ENCODE results near the gene TBC1D7. TPM values are rescaled to one million over a fixed set of nuclear protein-coding genes. Genes with fewer than 3 reads are reported as not detected.

The TBC1D7 gene
- total and polyA plus RNA-seq, 2 donors (not counting 1 experiment from before 2014, with no cell fraction given) = 21.5 to 22.3 TPM

- no peak for ATAC-seq (ENCODE audit: low read depth)
- Histone ChIP-seq H3K27me3 (replicated peaks in 1 of 4; ENCODE audit: control extremely low read depth in 1 of 4, control insufficient read depth in 3 of 4, insufficient read depth in 4 of 4, low read length in 3 of 4) (no peaks in the 10 kb centered on the region), H4K20me1 (ENCODE audit: control insufficient read depth, insufficient read depth, low read length, poor library complexity, severe bottlenecking) (no peaks in the 10 kb centered on the region), H3K9me3 (ENCODE audit: control extremely low read depth in 1 of 3, control insufficient read depth in 2 of 3, insufficient read depth in 1 of 3, low read length in 2 of 3) (no peaks in the 10 kb centered on the region), H3K27ac (ENCODE audit: low read length in 2 of 2) (no peak overlapping the region), H2AFZ (ENCODE audit: insufficient read depth, low read depth, low read length, poor library complexity, severe bottlenecking) (no peak overlapping the region), H3K4me1 (ENCODE audit: control insufficient read depth in 2 of 2, insufficient read depth in 2 of 2, low read length in 2 of 2) (no peaks in the 10 kb centered on the region), H3K79me2 (ENCODE audit: control insufficient read depth, insufficient read depth, low read length) (peaks cover 33% of the 10 kb centered on the region), H3K4me3 (ENCODE audit: control extremely low read depth in 1 of 5, extremely low read depth in 1 of 5, insufficient read depth in 1 of 5, low read depth in 2 of 5, low read length in 4 of 5) (no peak overlapping the region), H3K36me3 (replicated peaks in 1 of 2; ENCODE audit: control extremely low read depth in 1 of 2, control insufficient read depth in 1 of 2, extremely low read depth in 1 of 2, insufficient read depth in 2 of 2, low read length in 1 of 2) (peaks cover 24 to 74% of the 10 kb centered on the region in 2 experiments), H3K9ac (ENCODE audit: low read length) (no peak overlapping the region), H3K4me2 (replicated peaks; ENCODE audit: low read depth, low read length, poor library complexity, severe bottlenecking) (no peak overlapping the region)
- no peak overlapping the region for H3K4me3 Mint-ChIP-seq
- 100% methylated on average over 2 of the region's 5 CpGs for WGBS (ENCODE audit: insufficient coverage)
- POLR2A ChIA-PET = interaction anchor here (0.6 kb wide), 1 partner anchor 156 kb away, joined by 5 read pairs; no protein-coding TSS in a partner anchor
- H3K4me1 Mint-ChIP-seq = no peaks in the 10 kb centered on the region
- no peak overlapping the region for H3K27ac Mint-ChIP-seq
- TF ChIP-seq CTCF (IDR thresholded peaks at IDR 0.05) (no peak), EZH2 (IDR thresholded peaks at IDR 0.05; ENCODE audit: borderline replicate concordance, insufficient read depth, low read depth, low read length, poor library complexity, severe bottlenecking) (no peak)
- no peaks in the 10 kb centered on the region for H3K27me3 Mint-ChIP-seq
- H3K9me3 Mint-ChIP-seq (ENCODE audit: insufficient read depth) = no peaks in the 10 kb centered on the region
- no peak for DNase-seq
- CTCF ChIA-PET = no interaction called here
- intact Hi-C loops (cut with micrococcal nuclease) = no loop called here
Observed at GRCh38 chr6:13319891-13320564, 8.3 kb downstream of the TBC1D7 start.

GRCh38 chr6:13318821-13319220, 9.5 kb downstream of the TBC1D7 start:
- DNase-seq (no peak), ATAC-seq (ENCODE audit: low read depth) (no peak)
- Mint-ChIP-seq H3K9me3 (ENCODE audit: insufficient read depth) (no peaks in the 10 kb centered on the region), H3K4me1 (no peaks in the 10 kb centered on the region), H3K27ac (no peak overlapping the region), H3K27me3 (no peaks in the 10 kb centered on the region), H3K4me3 (no peak overlapping the region)
- Histone ChIP-seq H3K27ac (ENCODE audit: low read length in 2 of 2) (no peak overlapping the region), H3K79me2 (ENCODE audit: control insufficient read depth, insufficient read depth, low read length) (peaks cover 29% of the 10 kb centered on the region), H2AFZ (ENCODE audit: insufficient read depth, low read depth, low read length, poor library complexity, severe bottlenecking) (no peak overlapping the region), H3K4me2 (replicated peaks; ENCODE audit: low read depth, low read length, poor library complexity, severe bottlenecking) (no peak overlapping the region), H3K4me3 (ENCODE audit: control extremely low read depth in 1 of 5, extremely low read depth in 1 of 5, insufficient read depth in 1 of 5, low read depth in 2 of 5, low read length in 4 of 5) (no peak overlapping the region), H3K9ac (ENCODE audit: low read length) (no peak overlapping the region), H3K4me1 (ENCODE audit: control insufficient read depth in 2 of 2, insufficient read depth in 2 of 2, low read length in 2 of 2) (no peaks in the 10 kb centered on the region), H3K36me3 (replicated peaks in 1 of 2; ENCODE audit: control extremely low read depth in 1 of 2, control insufficient read depth in 1 of 2, extremely low read depth in 1 of 2, insufficient read depth in 2 of 2, low read length in 1 of 2) (peaks cover 19 to 68% of the 10 kb centered on the region in 2 experiments), H3K27me3 (replicated peaks in 1 of 4; ENCODE audit: control extremely low read depth in 1 of 4, control insufficient read depth in 3 of 4, insufficient read depth in 4 of 4, low read length in 3 of 4) (no peaks in the 10 kb centered on the region), H3K9me3 (ENCODE audit: control extremely low read depth in 1 of 3, control insufficient read depth in 2 of 3, insufficient read depth in 1 of 3, low read length in 2 of 3) (no peaks in the 10 kb centered on the region), H4K20me1 (ENCODE audit: control insufficient read depth, insufficient read depth, low read length, poor library complexity, severe bottlenecking) (no peaks in the 10 kb centered on the region)
- ChIA-PET CTCF (interaction anchor here (0.7 kb wide), 1 partner anchor 84 kb away, joined by 3 read pairs; no protein-coding TSS in a partner anchor), POLR2A (no interaction called here)
- TF ChIP-seq CTCF (IDR thresholded peaks at IDR 0.05) (no peak), EZH2 (IDR thresholded peaks at IDR 0.05; ENCODE audit: borderline replicate concordance, insufficient read depth, low read depth, low read length, poor library complexity, severe bottlenecking) (no peak)
- intact Hi-C loops (cut with micrococcal nuclease) = no loop called here
- 97% methylated on average over 2 of the region's 2 CpGs for WGBS (ENCODE audit: insufficient coverage)

Measured in B cell (primary cell).